KMS-11 (cell line): ENCODE results near the gene CMTM2.

Experiments
- H2AFZ ChIP-seq: fragments of 200-600 bp; sonication (generic); 2 replicates; pipeline ENCODE4 v1.6.1; 2016; ENCODE audit warnings: antibody characterized with exemption, mixed run types, low read depth
- H3K27ac ChIP-seq: fragments of 200-600 bp; sonication (generic); 2 replicates; pipeline ENCODE4 v1.6.1; 2016; ENCODE audit warnings: mild to moderate bottlenecking, mixed run types
- H3K27me3 ChIP-seq: fragments of 200-600 bp; sonication (generic); 2 replicates; pipeline ENCODE4 v1.6.1; 2017; ENCODE audit warnings: mild to moderate bottlenecking, low read depth, mixed run types, moderate library complexity; ENCODE audit not compliant: insufficient read depth
- H3K36me3 ChIP-seq: fragments of 200-600 bp; sonication (generic); 2 replicates; pipeline ENCODE4 v1.6.1; 2017; ENCODE audit warnings: mild to moderate bottlenecking, mixed run types; ENCODE audit not compliant: insufficient read depth
- H3K4me1 ChIP-seq: fragments of 200-600 bp; sonication (generic); 2 replicates; pipeline ENCODE4 v1.6.1; 2016; ENCODE audit warnings: mild to moderate bottlenecking, low read depth, mixed run types; ENCODE audit not compliant: poor library complexity, severe bottlenecking
- H3K4me2 ChIP-seq: fragments of 200-600 bp; sonication (generic); 2 replicates; pipeline ENCODE4 v1.7.0; 2016; ENCODE audit warnings: mild to moderate bottlenecking, mixed run types
- H3K4me3 ChIP-seq: fragments of 200-600 bp; sonication (generic); IDR thresholded peaks from 2 replicates; pipeline ENCODE4 v1.6.1; 2017; ENCODE audit warnings: low read depth, low read length, mixed read lengths; ENCODE audit not compliant: insufficient read depth
- H3K79me2 ChIP-seq: fragments of 200-600 bp; sonication (generic); 2 replicates; pipeline ENCODE4 v1.6.1; 2016; ENCODE audit warnings: low read depth, mixed run types; ENCODE audit not compliant: insufficient read depth
- H3K9ac ChIP-seq: fragments of 200-600 bp; sonication (generic); 2 replicates; pipeline ENCODE4 v1.6.1; 2016; ENCODE audit warnings: mild to moderate bottlenecking, mixed run types
- H4K20me1 ChIP-seq: fragments of 200-600 bp; sonication (generic); 2 replicates; pipeline ENCODE4 v1.6.1; 2016; ENCODE audit warnings: mild to moderate bottlenecking, mixed run types; ENCODE audit not compliant: insufficient read depth
- CTCF ChIP-seq: fragments of 200-600 bp; sonication (generic); conservative IDR thresholded peaks from 2 replicates; pipeline ENCODE4 v1.6.1; 2017; ENCODE audit warnings: low read depth, mild to moderate bottlenecking, antibody characterized with exemption, low read length, moderate library complexity, mixed read lengths

Gene CMTM2

GRCh38 chr16:66551788-66552285 lies 27.4 kb upstream of the CMTM2 start:
- Histone ChIP-seq H3K27me3 (no peaks in the 10 kb centered on the region), H3K36me3 (no peaks in the 10 kb centered on the region), H3K4me1 (peaks cover 72% of the 10 kb centered on the region), H3K4me2 (peak overlapping the region; percentile 93), H3K27ac (peak overlapping the region; percentile 73), H2AFZ (peak overlapping the region; percentile 82), H3K9ac (peak overlapping the region; percentile 76), H3K79me2 (peaks cover 37% of the 10 kb centered on the region), H3K4me3 (no peak overlapping the region), H4K20me1 (no peaks in the 10 kb centered on the region)
- peak; percentile 13; the same call in 1 of the 2 replicates for TF ChIP-seq CTCF

- Histone ChIP-seq H4K20me1 (no peaks in the 10 kb centered on the region), H3K27me3 (no peaks in the 10 kb centered on the region), H3K9ac (peak within 1 kb of the TSS; percentile 76), H3K79me2 (peaks cover 44% of the 10 kb centered on the region), H2AFZ (peak within 1 kb of the TSS; percentile 82), H3K27ac (peak within 1 kb of the TSS; percentile 73), H3K4me2 (peak within 1 kb of the TSS; percentile 93), H3K4me1 (peaks cover 74% of the 10 kb centered on the region), H3K36me3 (no peaks in the 10 kb centered on the region), H3K4me3 (no peak within 1 kb of the TSS)
- no peak for TF ChIP-seq CTCF
These were observed 26.7 kb upstream of the CMTM2 start, which contains the start of gene CKLF for GRCh38 chr16:66552286-66553177. TSS of gene CKLF (plus strand) at chr16:66552576. CDS start at chr16:66552716, 140 bp downstream.

GRCh38 chr16:66553223-66553622 lies 26.0 kb upstream of the CMTM2 start:
- H3K9ac ChIP-seq, result peak overlapping the region; percentile 76
- H3K27me3 ChIP-seq, result no peaks in the 10 kb centered on the region
- H3K4me3 ChIP-seq, result no peak overlapping the region
- peak overlapping the region; percentile 93 for H3K4me2 ChIP-seq
- no peak overlapping the region for H3K27ac ChIP-seq
- peaks cover 51% of the 10 kb centered on the region for H3K79me2 ChIP-seq
- no peak for TF ChIP-seq CTCF
- peaks cover 72% of the 10 kb centered on the region for H3K4me1 ChIP-seq
- no peaks in the 10 kb centered on the region for H3K36me3 ChIP-seq
- H4K20me1 ChIP-seq, result no peaks in the 10 kb centered on the region
- H2AFZ ChIP-seq, result peak overlapping the region; percentile 82; the same call in 1 of the 2 replicates

GRCh38 chr16:66554021-66554420 lies 25.2 kb upstream of the CMTM2 start:
- Histone ChIP-seq H3K79me2 (peaks cover 59% of the 10 kb centered on the region), H3K4me2 (peak overlapping the region; percentile 93), H4K20me1 (no peaks in the 10 kb centered on the region), H3K4me3 (no peak overlapping the region), H3K27me3 (no peaks in the 10 kb centered on the region), H2AFZ (no peak overlapping the region), H3K9ac (no peak overlapping the region), H3K36me3 (no peaks in the 10 kb centered on the region), H3K27ac (no peak overlapping the region), H3K4me1 (peaks cover 67% of the 10 kb centered on the region)
- TF ChIP-seq CTCF, result no peak
